GM18526 (cell line): ENCODE measurements around the gene FFAR3.

Source experiments
- POLR2A ChIP-seq: IDR thresholded peaks from 3 replicates; pipeline ENCODE4 v1.6.1; 2011; ENCODE audit not compliant: insufficient read length; ENCODE audit errors: extremely low read depth

FFAR3 gene

GRCh38 chr19:35403116-35403760, 45.0 kb downstream of the FFAR3 start:
- TF ChIP-seq POLR2A: no peak

GRCh38 chr19:35404879-35405622, 46.8 kb downstream of the FFAR3 start:
- no peak for TF ChIP-seq POLR2A

- no peak for TF ChIP-seq POLR2A
Observed at GRCh38 chr19:35407619-35408018, 49.4 kb downstream of the FFAR3 start.

GRCh38 chr19:35408284-35409171, 50.3 kb downstream of the FFAR3 start:
- TF ChIP-seq POLR2A: no peak

- TF ChIP-seq POLR2A: no peak
Observed at GRCh38 chr19:35409191-35409590, 50.9 kb downstream of the FFAR3 start.
